NCI-H2227 (cell line): ENCODE results near the gene OR5T1.

Source experiments
- DNase-seq: peaks from one replicate; lab custom pipeline; 2025; ENCODE audit not compliant: unreplicated experiment; lab: John Stamatoyannopoulos, UW

OR5T1 gene

GRCh38 chr11:56273854-56274253 lies at the start of gene OR5T1:
OR5T1 (plus strand) TSS chr11:56274154; CDS start chr11:56275639, 1,485 bp downstream.
- DNase-seq: no peak

- DNase-seq: no peak
These were observed 39.8 kb upstream of the OR5T1 start, which contains the start of gene OR5T2 for GRCh38 chr11:56234155-56234554. OR5T2 (minus strand) TSS chr11:56234255; CDS start chr11:56233062, 1,193 bp downstream.

GRCh38 chr11:56251954-56252353 lies 22.0 kb upstream of the OR5T1 start, which contains the start of gene OR5T3:
OR5T3 (plus strand) TSS chr11:56252254; CDS start chr11:56252254, 0 bp downstream.
- no peak for DNase-seq

- DNase-seq: no peak
These were observed 2.9 kb upstream of the OR5T1 start for GRCh38 chr11:56271092-56271491.

GRCh38 chr11:56292154-56292553 lies 18.2 kb downstream of the OR5T1 start, which contains the start of gene OR8H1:
OR8H1 (minus strand) TSS chr11:56292254; CDS start chr11:56291062, 1,192 bp downstream.
- DNase-seq: no peak

- no peak for DNase-seq
These were observed 22.9 kb downstream of the OR5T1 start for GRCh38 chr11:56296898-56297297.

GRCh38 chr11:56307836-56308235 lies 33.9 kb downstream of the OR5T1 start:
- no peak for DNase-seq

- DNase-seq: no peak
These were observed 40.9 kb downstream of the OR5T1 start, which contains the start of gene OR8K3 for GRCh38 chr11:56314844-56315243. OR8K3 (plus strand) TSS chr11:56315144; CDS start chr11:56318307, 3,163 bp downstream.
